A204.1 (cell line): Measurements from ENCODE around the gene PSTK.

Experiments
- FAIRE-seq: peaks from 2 replicates; lab custom pipeline; 2012; peaks lifted over from hg19 to GRCh38; lab: Jason Lieb, UNC

Gene PSTK

DNA sequence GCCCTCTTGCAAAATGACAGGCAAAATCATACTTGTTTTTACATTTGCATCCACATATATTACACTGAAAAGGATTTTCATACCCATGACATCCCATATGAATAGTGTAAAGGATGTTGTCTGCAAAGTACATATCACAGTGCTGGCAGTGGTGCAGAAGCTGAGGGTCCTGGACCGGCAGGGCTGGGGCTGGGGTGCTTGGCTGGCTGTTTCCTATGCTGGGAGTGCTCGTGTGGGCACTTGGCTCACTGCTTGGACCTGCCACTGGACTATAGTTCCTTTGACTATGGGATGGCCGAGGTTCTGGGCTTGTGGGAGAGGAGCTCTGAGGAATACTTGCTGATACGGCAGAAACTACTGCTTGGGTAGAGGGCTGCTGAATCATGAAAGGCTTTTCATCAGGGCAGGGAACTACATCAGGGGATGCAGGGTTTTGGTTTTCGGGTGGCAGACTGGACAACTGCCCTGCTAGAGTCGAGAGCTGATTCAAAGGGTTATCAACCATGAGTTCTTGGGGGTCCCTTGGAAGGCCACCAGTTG is 13.7 kb downstream of the PSTK start:
- no peak for FAIRE-seq

GRCh38 chr10:122995936-122996335 is 15.7 kb downstream of the PSTK start:
- FAIRE-seq: no peak

- no peak for FAIRE-seq
These were observed 17.7 kb downstream of the PSTK start for GRCh38 chr10:122997864-122998263.

GRCh38 chr10:122998360-122998917 is 18.2 kb downstream of the PSTK start:
- no peak for FAIRE-seq

GRCh38 chr10:122998934-122999333 is 18.7 kb downstream of the PSTK start:
- no peak for FAIRE-seq

DNA sequence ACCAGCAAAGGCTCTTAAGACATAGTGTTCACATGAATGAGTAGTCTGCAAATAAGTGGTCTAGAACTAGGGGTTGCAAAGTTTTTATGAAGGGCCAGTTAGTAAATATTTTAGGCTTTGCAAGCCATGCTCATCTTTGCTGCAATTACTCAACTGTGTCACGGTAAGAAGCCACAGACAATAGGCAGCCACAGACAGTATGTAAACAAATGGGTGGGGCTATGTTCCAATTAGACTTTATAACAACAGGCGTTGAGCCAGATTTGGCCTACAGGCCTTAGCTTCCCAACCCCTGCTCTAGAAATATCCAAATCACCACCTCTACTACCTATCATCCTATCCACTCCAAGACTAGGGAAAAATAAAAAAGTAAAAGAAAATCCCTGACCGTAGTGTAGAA is 19.1 kb downstream of the PSTK start:
- FAIRE-seq: no peak

DNA sequence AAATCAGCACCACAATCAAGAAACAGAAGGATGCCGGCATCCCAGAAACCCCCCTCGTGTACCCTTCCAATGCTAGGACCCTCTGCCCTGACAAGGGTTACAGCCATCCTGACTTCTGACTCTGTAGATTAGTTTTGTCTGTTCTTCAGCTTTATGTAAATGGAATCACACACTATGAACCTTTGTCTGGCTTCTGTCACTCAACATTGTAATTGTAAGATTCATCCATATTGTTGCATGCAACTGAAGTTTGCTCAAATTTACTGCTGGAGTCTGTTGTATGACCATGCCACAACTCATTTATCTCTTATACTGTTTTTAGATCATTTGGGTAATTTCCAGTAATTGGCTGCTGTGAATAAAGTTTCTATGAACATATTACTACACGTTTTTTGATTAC is 20.0 kb downstream of the PSTK start:
- no peak for FAIRE-seq

DNA sequence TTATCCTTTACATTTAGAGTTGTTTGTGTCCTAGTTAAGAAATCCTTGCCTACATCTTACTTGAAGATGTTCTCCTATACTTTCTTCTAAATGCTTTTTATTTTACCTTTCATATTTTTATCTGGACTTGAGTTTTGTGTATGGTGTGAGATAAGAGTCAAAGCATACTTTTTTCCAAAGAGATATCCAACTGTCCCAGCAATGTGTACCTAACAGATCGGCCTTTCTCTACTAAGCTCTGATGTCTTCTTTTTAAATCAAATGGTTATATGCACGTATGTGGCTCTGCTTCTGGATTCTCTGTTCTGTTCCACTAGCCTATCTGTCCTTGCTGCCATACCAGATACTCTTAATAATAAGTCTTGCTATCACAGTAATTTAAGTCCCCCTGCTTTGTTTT is 21.2 kb downstream of the PSTK start:
- no peak for FAIRE-seq

- no peak for FAIRE-seq
These were observed 24.1 kb downstream of the PSTK start for GRCh38 chr10:123004298-123004697.

DNA sequence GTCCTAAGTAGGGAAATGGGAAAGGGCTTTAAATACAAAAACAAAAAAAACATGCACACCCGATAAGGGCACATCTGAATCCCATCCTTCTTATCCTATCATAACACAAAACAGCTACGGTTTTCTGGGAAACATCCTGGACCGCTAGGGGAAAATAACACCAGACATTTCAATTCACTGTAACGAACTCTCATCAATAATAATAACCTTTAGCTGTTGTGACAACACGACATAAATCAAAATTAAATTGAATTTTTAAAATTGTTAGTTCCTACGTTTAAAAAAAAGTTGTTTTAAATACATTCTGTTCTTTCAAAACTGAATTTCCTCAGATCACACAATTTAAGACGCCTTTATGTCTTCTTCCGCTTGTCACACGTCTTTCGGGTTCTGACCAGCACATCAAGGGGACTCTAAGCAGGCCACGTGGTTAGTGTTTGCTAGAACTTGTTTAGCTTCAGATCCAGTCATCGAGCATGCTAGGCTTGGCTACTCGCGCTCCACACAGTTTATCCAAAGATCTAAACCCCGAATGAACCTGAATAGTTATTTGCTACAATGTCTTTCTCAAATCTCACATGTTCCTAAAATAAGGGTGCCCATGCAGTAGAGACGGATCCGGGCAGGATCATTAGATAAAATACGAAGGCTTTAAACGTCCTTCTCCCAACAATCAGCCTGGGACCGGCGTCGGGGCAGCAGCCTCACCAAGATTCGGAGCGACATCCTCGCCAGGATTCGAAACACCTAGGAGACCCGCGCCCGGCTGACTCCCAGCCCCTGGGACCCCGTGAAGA is 27.6 kb downstream of the PSTK start:
- FAIRE-seq: peak; percentile 9

DNA sequence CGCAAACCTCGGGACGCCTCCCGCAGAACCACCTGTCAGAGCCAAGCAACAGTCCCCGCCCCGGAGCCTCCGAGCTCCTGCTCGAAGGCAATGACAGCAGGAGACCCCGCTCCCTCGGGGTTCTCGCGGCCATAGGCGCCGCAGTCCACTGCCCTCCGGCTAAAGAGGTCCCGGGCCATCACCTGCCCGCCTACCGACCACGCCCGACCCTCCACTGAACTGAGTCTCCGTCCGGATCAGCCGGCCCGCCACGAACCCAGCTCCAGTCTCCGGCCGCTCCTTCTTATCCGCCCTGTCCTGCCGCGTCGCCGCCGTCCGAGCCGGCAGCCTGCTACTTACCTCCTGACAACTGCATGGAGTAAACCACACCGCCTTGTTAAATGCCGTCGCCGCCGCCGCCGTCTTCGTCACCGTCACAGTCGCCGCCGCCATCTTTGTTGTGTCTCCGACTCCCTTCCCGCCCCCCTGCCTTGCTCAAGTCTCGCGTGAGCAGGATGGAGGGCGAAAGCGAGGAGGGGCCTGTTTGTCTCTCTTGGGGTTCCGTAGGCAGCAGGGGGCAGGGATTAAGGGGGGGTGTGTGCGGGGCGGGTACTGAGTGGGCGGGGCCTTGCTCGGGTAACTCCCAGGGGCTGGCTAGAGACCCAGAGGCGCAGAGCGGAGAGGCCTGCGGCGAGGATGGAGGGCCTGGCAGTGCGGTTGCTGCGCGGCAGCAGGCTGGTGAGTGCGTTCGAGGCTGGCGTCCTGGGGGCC is 28.3 kb downstream of the PSTK start, which contains the start of the genes ACADSB and IKZF5:
Gene ACADSB (plus strand): TSS at position 652 of the 750 bp plus-strand sequence. CDS start 24 bp downstream, at position 676.
Gene IKZF5 (minus strand): TSS at position 441 of the 750 bp plus-strand sequence. CDS start 10,170 bp downstream, outside the sequence.
- peak; percentile 90 for FAIRE-seq

GRCh38 chr10:123009105-123009820 is 29.1 kb downstream of the PSTK start:
- no peak for FAIRE-seq

- no peak for FAIRE-seq
These were observed 31.8 kb downstream of the PSTK start for GRCh38 chr10:123011987-123012386.

GRCh38 chr10:123013456-123014419 is 33.5 kb downstream of the PSTK start:
- no peak for FAIRE-seq

GRCh38 chr10:123014772-123015171 is 34.6 kb downstream of the PSTK start:
- no peak for FAIRE-seq

GRCh38 chr10:123016228-123016627 is 36.0 kb downstream of the PSTK start:
- no peak for FAIRE-seq

GRCh38 chr10:123017421-123018165 is 37.4 kb downstream of the PSTK start:
- FAIRE-seq: no peak

DNA sequence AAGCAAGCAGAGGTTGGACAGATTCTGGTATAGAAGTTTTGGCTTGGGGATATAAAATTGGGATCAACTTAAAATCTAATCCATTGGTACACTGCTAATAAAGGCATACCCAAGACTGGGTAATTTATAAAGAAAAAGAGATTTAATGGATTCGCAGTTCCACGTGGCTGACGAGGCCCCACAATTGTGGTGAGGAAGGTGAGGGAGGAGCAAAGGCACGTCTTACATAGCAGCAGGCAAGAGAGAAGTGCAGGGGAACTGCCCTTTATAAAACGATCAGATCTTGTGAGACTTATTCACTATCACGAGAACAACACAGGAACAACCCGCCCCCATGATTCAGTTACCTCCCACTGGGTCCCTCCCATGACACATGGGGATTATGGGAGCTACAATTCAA is 38.3 kb downstream of the PSTK start:
- FAIRE-seq: no peak

GRCh38 chr10:123019264-123019663 is 39.1 kb downstream of the PSTK start:
- FAIRE-seq: no peak
